Measurements from ENCODE around the gene NFATC3. TPM values are rescaled to one million over a fixed set of nuclear protein-coding genes. Genes with fewer than 3 reads are reported as not detected.

NFATC3 gene
- total and polyA plus RNA-seq, 2 donors (not counting 1 experiment from before 2014, with no cell fraction given) = 33.4 to 115 TPM

DNA sequence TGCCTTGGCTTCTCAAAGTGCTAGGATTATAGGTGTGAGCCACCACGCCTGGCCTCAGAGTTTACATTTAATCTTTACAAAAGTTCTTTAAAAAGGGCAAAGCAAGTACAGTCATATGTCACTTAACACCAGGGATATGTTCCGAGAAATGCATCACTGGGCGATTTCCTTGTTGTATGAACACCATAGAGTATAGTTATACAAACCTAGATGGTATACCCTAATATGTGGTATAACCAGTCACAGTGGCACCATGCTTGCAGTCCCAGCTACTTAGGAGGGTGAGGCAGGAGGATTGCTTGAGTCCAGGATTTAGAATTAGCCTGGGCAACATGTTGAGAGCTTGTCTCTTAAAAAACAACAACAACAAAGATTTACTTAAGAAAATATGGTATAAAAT is 51.3 kb downstream of the NFATC3 start:
- Mint-ChIP-seq H3K27ac (no peak overlapping the region), H3K4me3 (no peak overlapping the region), H3K9me3 (ENCODE audit: insufficient read depth) (no peaks in the 10 kb centered on the region), H3K27me3 (no peaks in the 10 kb centered on the region), H3K4me1 (peaks cover 32% of the 10 kb centered on the region)
- Histone ChIP-seq H3K4me2 (replicated peaks; ENCODE audit: low read depth, low read length, poor library complexity, severe bottlenecking) (no peak overlapping the region), H3K27me3 (replicated peaks in 1 of 4; ENCODE audit: control extremely low read depth in 1 of 4, control insufficient read depth in 3 of 4, insufficient read depth in 4 of 4, low read length in 3 of 4) (no peaks in the 10 kb centered on the region), H3K36me3 (replicated peaks in 1 of 2; ENCODE audit: control extremely low read depth in 1 of 2, control insufficient read depth in 1 of 2, extremely low read depth in 1 of 2, insufficient read depth in 2 of 2, low read length in 1 of 2) (peaks cover 8 to 33% of the 10 kb centered on the region in 2 experiments), H3K9me3 (ENCODE audit: control extremely low read depth in 1 of 3, control insufficient read depth in 2 of 3, insufficient read depth in 1 of 3, low read length in 2 of 3) (no peaks in the 10 kb centered on the region), H2AFZ (ENCODE audit: insufficient read depth, low read depth, low read length, poor library complexity, severe bottlenecking) (no peak overlapping the region), H3K9ac (ENCODE audit: low read length) (no peak overlapping the region), H4K20me1 (ENCODE audit: control insufficient read depth, insufficient read depth, low read length, poor library complexity, severe bottlenecking) (peaks cover 43% of the 10 kb centered on the region), H3K4me3 (ENCODE audit: control extremely low read depth in 1 of 5, extremely low read depth in 1 of 5, insufficient read depth in 1 of 5, low read depth in 2 of 5, low read length in 4 of 5) (no peak overlapping the region), H3K27ac (ENCODE audit: low read length in 2 of 2) (no peak overlapping the region), H3K4me1 (ENCODE audit: control insufficient read depth in 2 of 2, insufficient read depth in 2 of 2, low read length in 2 of 2) (peaks cover 9 to 12% of the 10 kb centered on the region in 2 donors), H3K79me2 (ENCODE audit: control insufficient read depth, insufficient read depth, low read length) (peaks cover 88% of the 10 kb centered on the region)
- intact Hi-C loops (cut with micrococcal nuclease) = no loop called here
- TF ChIP-seq, protein P1, sequence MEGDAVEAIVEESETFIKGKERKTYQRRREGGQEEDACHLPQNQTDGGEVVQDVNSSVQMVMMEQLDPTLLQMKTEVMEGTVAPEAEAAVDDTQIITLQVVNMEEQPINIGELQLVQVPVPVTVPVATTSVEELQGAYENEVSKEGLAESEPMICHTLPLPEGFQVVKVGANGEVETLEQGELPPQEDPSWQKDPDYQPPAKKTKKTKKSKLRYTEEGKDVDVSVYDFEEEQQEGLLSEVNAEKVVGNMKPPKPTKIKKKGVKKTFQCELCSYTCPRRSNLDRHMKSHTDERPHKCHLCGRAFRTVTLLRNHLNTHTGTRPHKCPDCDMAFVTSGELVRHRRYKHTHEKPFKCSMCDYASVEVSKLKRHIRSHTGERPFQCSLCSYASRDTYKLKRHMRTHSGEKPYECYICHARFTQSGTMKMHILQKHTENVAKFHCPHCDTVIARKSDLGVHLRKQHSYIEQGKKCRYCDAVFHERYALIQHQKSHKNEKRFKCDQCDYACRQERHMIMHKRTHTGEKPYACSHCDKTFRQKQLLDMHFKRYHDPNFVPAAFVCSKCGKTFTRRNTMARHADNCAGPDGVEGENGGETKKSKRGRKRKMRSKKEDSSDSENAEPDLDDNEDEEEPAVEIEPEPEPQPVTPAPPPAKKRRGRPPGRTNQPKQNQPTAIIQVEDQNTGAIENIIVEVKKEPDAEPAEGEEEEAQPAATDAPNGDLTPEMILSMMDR (IDR thresholded peaks at IDR 0.05) = no peak
- TF ChIP-seq EZH2 (IDR thresholded peaks at IDR 0.05; ENCODE audit: borderline replicate concordance, insufficient read depth, low read depth, low read length, poor library complexity, severe bottlenecking) = no peak
- ChIA-PET POLR2A (no interaction called here), CTCF (no interaction called here)
- no peak for ATAC-seq (ENCODE audit: low read depth)
- no peak for DNase-seq
- WGBS (ENCODE audit: insufficient coverage) = no CpG with 5 or more reads among the region's 3 CpGs

DNA sequence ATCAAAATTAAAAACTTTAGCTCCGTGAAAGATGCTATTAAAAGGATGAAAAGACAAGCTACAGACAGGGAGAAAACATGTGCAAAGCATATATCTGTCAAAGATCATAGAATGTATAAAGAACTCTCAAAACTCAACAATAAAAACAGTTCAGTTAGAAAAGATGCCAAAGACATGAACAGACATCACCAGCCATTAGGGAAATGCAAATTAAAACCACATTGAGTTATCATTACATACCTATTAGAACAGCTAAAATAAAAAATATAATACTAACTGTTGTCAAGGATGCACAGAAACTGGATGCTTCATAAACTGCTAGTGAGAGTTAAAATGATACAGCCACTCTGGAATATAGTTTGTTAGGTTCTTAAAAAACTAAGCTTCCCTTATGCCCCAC is 58.8 kb downstream of the NFATC3 start:
- ChIA-PET POLR2A (no interaction called here), CTCF (interaction anchor here (0.7 kb wide), 1 partner anchor 260 kb away, joined by 3 read pairs; no protein-coding TSS in a partner anchor)
- Mint-ChIP-seq H3K27me3 (no peaks in the 10 kb centered on the region), H3K27ac (no peak overlapping the region), H3K4me1 (peaks cover 33% of the 10 kb centered on the region), H3K9me3 (ENCODE audit: insufficient read depth) (no peaks in the 10 kb centered on the region), H3K4me3 (no peak overlapping the region)
- Histone ChIP-seq H3K4me1 (ENCODE audit: control insufficient read depth in 2 of 2, insufficient read depth in 2 of 2, low read length in 2 of 2) (peaks cover 1 to 6% of the 10 kb centered on the region in 2 donors), H3K27me3 (replicated peaks in 1 of 4; ENCODE audit: control extremely low read depth in 1 of 4, control insufficient read depth in 3 of 4, insufficient read depth in 4 of 4, low read length in 3 of 4) (no peaks in the 10 kb centered on the region), H2AFZ (ENCODE audit: insufficient read depth, low read depth, low read length, poor library complexity, severe bottlenecking) (no peak overlapping the region), H3K4me2 (replicated peaks; ENCODE audit: low read depth, low read length, poor library complexity, severe bottlenecking) (no peak overlapping the region), H3K9ac (ENCODE audit: low read length) (no peak overlapping the region), H3K9me3 (ENCODE audit: control extremely low read depth in 1 of 3, control insufficient read depth in 2 of 3, insufficient read depth in 1 of 3, low read length in 2 of 3) (no peaks in the 10 kb centered on the region), H3K79me2 (ENCODE audit: control insufficient read depth, insufficient read depth, low read length) (peaks cover 93% of the 10 kb centered on the region), H4K20me1 (ENCODE audit: control insufficient read depth, insufficient read depth, low read length, poor library complexity, severe bottlenecking) (peaks cover 62% of the 10 kb centered on the region), H3K27ac (ENCODE audit: low read length in 2 of 2) (peak overlapping the region in 1 of 2 donors; percentile 7), H3K36me3 (replicated peaks in 1 of 2; ENCODE audit: control extremely low read depth in 1 of 2, control insufficient read depth in 1 of 2, extremely low read depth in 1 of 2, insufficient read depth in 2 of 2, low read length in 1 of 2) (peaks cover 9 to 31% of the 10 kb centered on the region in 2 experiments), H3K4me3 (ENCODE audit: control extremely low read depth in 1 of 5, extremely low read depth in 1 of 5, insufficient read depth in 1 of 5, low read depth in 2 of 5, low read length in 4 of 5) (no peak overlapping the region)
- DNase-seq = no peak
- no peak for ATAC-seq (ENCODE audit: low read depth)
- no CpG with 5 or more reads among the region's 1 CpG for WGBS (ENCODE audit: insufficient coverage)
- no peak for TF ChIP-seq EZH2 (IDR thresholded peaks at IDR 0.05; ENCODE audit: borderline replicate concordance, insufficient read depth, low read depth, low read length, poor library complexity, severe bottlenecking)
- TF ChIP-seq, protein P1 (IDR thresholded peaks at IDR 0.05) = no peak
- intact Hi-C loops (cut with micrococcal nuclease) = no loop called here

Data from B cell (primary cell).